Neural progenitor cell (in vitro differentiated cells): ENCODE results near the gene DNAH5. TPM values are rescaled to one million over a fixed set of nuclear protein-coding genes. Genes with fewer than 3 reads are reported as not detected.

Experiments used
- DNase-seq: peaks from one replicate; pipeline ENCODE4 v3.0.0-alpha.2; 2016; ENCODE audit warnings: low spot score
- H2AFZ ChIP-seq: fragments of 200-600 bp; sonication (generic); replicated peaks from 2 replicates; pipeline ENCODE4 v1.6.1; 2016; ENCODE audit warnings: antibody characterized with exemption
- H3F3A ChIP-seq: fragments of 200-600 bp; sonication (generic); 2 replicates; pipeline ENCODE4 v1.6.1; 2016; ENCODE audit warnings: antibody characterized with exemption, low read depth
- H3K27ac ChIP-seq: fragments of 200-600 bp; sonication (generic); 2 replicates; pipeline ENCODE4 v1.5.1; 2016; ENCODE audit warnings: mild to moderate bottlenecking
- H3K27me3 ChIP-seq: fragments of 200-600 bp; sonication (generic); 2 replicates; pipeline ENCODE4 v1.6.1; 2016; ENCODE audit warnings: mild to moderate bottlenecking, moderate library complexity
- H3K36me3 ChIP-seq: fragments of 200-600 bp; sonication (generic); 2 replicates; pipeline ENCODE4 v1.5.1; 2016
- H3K4me1 ChIP-seq: fragments of 200-600 bp; sonication (generic); 2 replicates; pipeline ENCODE4 v1.6.1; 2016; ENCODE audit warnings: mixed run types
- H3K4me2 ChIP-seq: fragments of 200-600 bp; sonication (generic); 2 replicates; pipeline ENCODE4 v1.6.1; 2016
- H3K4me3 ChIP-seq: fragments of 200-600 bp; sonication (generic); 2 replicates; pipeline ENCODE4 v1.5.1; 2016
- H3K79me2 ChIP-seq: fragments of 200-600 bp; sonication (generic); 2 replicates; pipeline ENCODE4 v1.6.1; 2016; ENCODE audit warnings: low read depth
- H3K9ac ChIP-seq: fragments of 200-600 bp; sonication (generic); 2 replicates; pipeline ENCODE4 v1.6.1; 2016
- H3K9me3 ChIP-seq: fragments of 200-600 bp; sonication (generic); 2 replicates; pipeline ENCODE4 v1.5.1; 2016; ENCODE audit warnings: low read depth
- H4K20me1 ChIP-seq: fragments of 200-600 bp; sonication (generic); 2 replicates; pipeline ENCODE4 v1.6.1; 2016; ENCODE audit warnings: low read depth
- H3K27ac Mint-ChIP-seq: 3 replicates; pipeline ENCODE4 v1.8.0; 2021; ENCODE audit warnings: mixed read lengths
- H3K27me3 Mint-ChIP-seq: 2 replicates; pipeline ENCODE4 v1.8.0; 2022; ENCODE audit warnings: low read depth, mild to moderate bottlenecking, inconsistent platforms, moderate library complexity, mixed read lengths; ENCODE audit not compliant: insufficient read depth
- H3K36me3 Mint-ChIP-seq: 3 replicates; pipeline ENCODE4 v1.8.0; 2021; ENCODE audit warnings: mixed read lengths
- H3K4me1 Mint-ChIP-seq: 3 replicates; pipeline ENCODE4 v1.8.0; 2021; ENCODE audit warnings: mixed read lengths
- H3K4me3 Mint-ChIP-seq: 3 replicates; pipeline ENCODE4 v1.8.0; 2021; ENCODE audit warnings: mild to moderate bottlenecking, moderate library complexity, mixed read lengths
- H3K9me3 Mint-ChIP-seq: 3 replicates; pipeline ENCODE4 v1.8.0; 2020; ENCODE audit warnings: mixed read lengths
- EZH2 ChIP-seq: fragments of 200-600 bp; sonication (generic); IDR thresholded peaks from 2 replicates; pipeline ENCODE4 v1.6.1; 2017; ENCODE audit warnings: antibody characterized with exemption, mild to moderate bottlenecking, moderate library complexity
- EZH2phosphoT487 ChIP-seq: fragments of 200-600 bp; sonication (generic); IDR thresholded peaks from 2 replicates; pipeline ENCODE4 v1.6.1; 2017; ENCODE audit warnings: antibody characterized with exemption
- total RNA-seq: library from RNA; depleted of rRNA; stranded (reverse); fragments of >200 nt; gene quantifications from 2 replicates; pipeline ENCODE4 v1.2.3, GENCODE V29; 2015; ENCODE audit warnings: low replicate concordance
- TF ChIP-seq, protein P1 (sequence below): fragments of 200-600 bp; sonication (generic); IDR thresholded peaks from 2 replicates; pipeline ENCODE4 v1.5.1; 2017; ENCODE audit warnings: antibody characterized with exemption, mild to moderate bottlenecking

Gene DNAH5, protein sequence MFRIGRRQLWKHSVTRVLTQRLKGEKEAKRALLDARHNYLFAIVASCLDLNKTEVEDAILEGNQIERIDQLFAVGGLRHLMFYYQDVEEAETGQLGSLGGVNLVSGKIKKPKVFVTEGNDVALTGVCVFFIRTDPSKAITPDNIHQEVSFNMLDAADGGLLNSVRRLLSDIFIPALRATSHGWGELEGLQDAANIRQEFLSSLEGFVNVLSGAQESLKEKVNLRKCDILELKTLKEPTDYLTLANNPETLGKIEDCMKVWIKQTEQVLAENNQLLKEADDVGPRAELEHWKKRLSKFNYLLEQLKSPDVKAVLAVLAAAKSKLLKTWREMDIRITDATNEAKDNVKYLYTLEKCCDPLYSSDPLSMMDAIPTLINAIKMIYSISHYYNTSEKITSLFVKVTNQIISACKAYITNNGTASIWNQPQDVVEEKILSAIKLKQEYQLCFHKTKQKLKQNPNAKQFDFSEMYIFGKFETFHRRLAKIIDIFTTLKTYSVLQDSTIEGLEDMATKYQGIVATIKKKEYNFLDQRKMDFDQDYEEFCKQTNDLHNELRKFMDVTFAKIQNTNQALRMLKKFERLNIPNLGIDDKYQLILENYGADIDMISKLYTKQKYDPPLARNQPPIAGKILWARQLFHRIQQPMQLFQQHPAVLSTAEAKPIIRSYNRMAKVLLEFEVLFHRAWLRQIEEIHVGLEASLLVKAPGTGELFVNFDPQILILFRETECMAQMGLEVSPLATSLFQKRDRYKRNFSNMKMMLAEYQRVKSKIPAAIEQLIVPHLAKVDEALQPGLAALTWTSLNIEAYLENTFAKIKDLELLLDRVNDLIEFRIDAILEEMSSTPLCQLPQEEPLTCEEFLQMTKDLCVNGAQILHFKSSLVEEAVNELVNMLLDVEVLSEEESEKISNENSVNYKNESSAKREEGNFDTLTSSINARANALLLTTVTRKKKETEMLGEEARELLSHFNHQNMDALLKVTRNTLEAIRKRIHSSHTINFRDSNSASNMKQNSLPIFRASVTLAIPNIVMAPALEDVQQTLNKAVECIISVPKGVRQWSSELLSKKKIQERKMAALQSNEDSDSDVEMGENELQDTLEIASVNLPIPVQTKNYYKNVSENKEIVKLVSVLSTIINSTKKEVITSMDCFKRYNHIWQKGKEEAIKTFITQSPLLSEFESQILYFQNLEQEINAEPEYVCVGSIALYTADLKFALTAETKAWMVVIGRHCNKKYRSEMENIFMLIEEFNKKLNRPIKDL (N-terminal part only)
- 0.39 and 0.62 TPM in 2 replicates for total RNA-seq

- Histone ChIP-seq H3K36me3 (no peaks in the 10 kb centered on the region), H3K27ac (no peak within 1 kb of the TSS), H3K4me3 (no peak within 1 kb of the TSS), H3K79me2 (no peaks in the 10 kb centered on the region), H3K4me2 (no peak within 1 kb of the TSS), H3K27me3 (peaks cover 42% of the 10 kb centered on the region), H3K4me1 (peaks cover 12% of the 10 kb centered on the region), H4K20me1 (no peaks in the 10 kb centered on the region), H3K9me3 (no peaks in the 10 kb centered on the region), H3F3A (peaks cover 29% of the 10 kb centered on the region), H2AFZ (no peak within 1 kb of the TSS), H3K9ac (no peak within 1 kb of the TSS)
- H3K9me3 Mint-ChIP-seq, result no peaks in the 10 kb centered on the region
- no peak within 1 kb of the TSS for H3K4me3 Mint-ChIP-seq
- no peak for TF ChIP-seq EZH2
- no peak for TF ChIP-seq EZH2phosphoT487
- TF ChIP-seq, protein P1, sequence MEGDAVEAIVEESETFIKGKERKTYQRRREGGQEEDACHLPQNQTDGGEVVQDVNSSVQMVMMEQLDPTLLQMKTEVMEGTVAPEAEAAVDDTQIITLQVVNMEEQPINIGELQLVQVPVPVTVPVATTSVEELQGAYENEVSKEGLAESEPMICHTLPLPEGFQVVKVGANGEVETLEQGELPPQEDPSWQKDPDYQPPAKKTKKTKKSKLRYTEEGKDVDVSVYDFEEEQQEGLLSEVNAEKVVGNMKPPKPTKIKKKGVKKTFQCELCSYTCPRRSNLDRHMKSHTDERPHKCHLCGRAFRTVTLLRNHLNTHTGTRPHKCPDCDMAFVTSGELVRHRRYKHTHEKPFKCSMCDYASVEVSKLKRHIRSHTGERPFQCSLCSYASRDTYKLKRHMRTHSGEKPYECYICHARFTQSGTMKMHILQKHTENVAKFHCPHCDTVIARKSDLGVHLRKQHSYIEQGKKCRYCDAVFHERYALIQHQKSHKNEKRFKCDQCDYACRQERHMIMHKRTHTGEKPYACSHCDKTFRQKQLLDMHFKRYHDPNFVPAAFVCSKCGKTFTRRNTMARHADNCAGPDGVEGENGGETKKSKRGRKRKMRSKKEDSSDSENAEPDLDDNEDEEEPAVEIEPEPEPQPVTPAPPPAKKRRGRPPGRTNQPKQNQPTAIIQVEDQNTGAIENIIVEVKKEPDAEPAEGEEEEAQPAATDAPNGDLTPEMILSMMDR, result no peak
- no peaks in the 10 kb centered on the region for H3K36me3 Mint-ChIP-seq
- no peak for DNase-seq
- peaks cover 28% of the 10 kb centered on the region for H3K4me1 Mint-ChIP-seq
- H3K27me3 Mint-ChIP-seq, result peaks cover 4% of the 10 kb centered on the region
- H3K27ac Mint-ChIP-seq, result no peak within 1 kb of the TSS
These were observed at the start of gene DNAH5 for GRCh38 chr5:13944560-13945199. Gene DNAH5 (minus strand): TSS chr5:13944688. CDS start chr5:13944438, 250 bp downstream.

DNA sequence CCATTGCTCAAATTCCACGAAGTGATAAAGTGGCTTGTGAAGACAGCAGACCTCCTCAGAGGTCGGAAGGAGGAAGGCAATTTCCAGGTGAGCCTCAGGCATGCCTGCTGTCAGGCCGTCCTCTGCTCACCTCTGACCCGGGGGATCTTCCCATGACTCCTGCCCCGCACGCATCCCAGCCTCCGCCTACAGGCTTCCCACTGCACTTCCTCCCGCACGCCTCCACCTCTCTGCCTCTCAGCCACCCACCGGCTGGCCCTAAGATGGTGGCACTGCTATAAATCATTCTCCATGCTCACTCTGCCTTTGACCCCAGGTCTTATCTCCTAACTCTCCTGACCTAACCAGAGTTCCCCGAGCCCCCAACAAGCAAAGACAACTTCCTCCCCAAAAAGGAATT lies 49.4 kb upstream of the DNAH5 start:
- TF ChIP-seq, protein P1, result no peak
- no peak for TF ChIP-seq EZH2phosphoT487
- TF ChIP-seq EZH2, result no peak
- Mint-ChIP-seq H3K27ac (no peak overlapping the region), H3K4me3 (no peak overlapping the region), H3K4me1 (peaks cover 2% of the 10 kb centered on the region), H3K36me3 (no peaks in the 10 kb centered on the region), H3K9me3 (peaks cover 10% of the 10 kb centered on the region), H3K27me3 (peaks cover 4% of the 10 kb centered on the region)
- Histone ChIP-seq H3K4me1 (peaks cover 3% of the 10 kb centered on the region), H3K27me3 (no peaks in the 10 kb centered on the region), H3K4me3 (no peak overlapping the region), H3F3A (no peaks in the 10 kb centered on the region), H3K79me2 (no peaks in the 10 kb centered on the region), H4K20me1 (no peaks in the 10 kb centered on the region), H3K27ac (no peak overlapping the region), H3K36me3 (no peaks in the 10 kb centered on the region), H2AFZ (no peak overlapping the region), H3K4me2 (no peak overlapping the region), H3K9ac (no peak overlapping the region), H3K9me3 (no peaks in the 10 kb centered on the region)
- no peak for DNase-seq

- H3K27ac Mint-ChIP-seq, result no peak overlapping the region
- H3K27me3 ChIP-seq, result no peaks in the 10 kb centered on the region
These were observed 48.3 kb upstream of the DNAH5 start for GRCh38 chr5:13992795-13993194.

More at GRCh38 chr5:13992795-13993194, 48.3 kb upstream of the DNAH5 start:
- no peak overlapping the region for H3K4me2 ChIP-seq
- no peaks in the 10 kb centered on the region for H3K36me3 ChIP-seq
- H3K79me2 ChIP-seq, result no peaks in the 10 kb centered on the region
- Mint-ChIP-seq H3K9me3 (peaks cover 6% of the 10 kb centered on the region), H3K4me1 (peaks cover 2% of the 10 kb centered on the region), H3K27me3 (peaks cover 4% of the 10 kb centered on the region), H3K36me3 (no peaks in the 10 kb centered on the region), H3K4me3 (no peak overlapping the region)
- DNase-seq, result no peak
- H3K9ac ChIP-seq, result no peak overlapping the region
- H3F3A ChIP-seq, result no peaks in the 10 kb centered on the region
- H4K20me1 ChIP-seq, result no peaks in the 10 kb centered on the region
- H3K9me3 ChIP-seq, result no peaks in the 10 kb centered on the region
- no peak overlapping the region for H3K27ac ChIP-seq
- H3K4me1 ChIP-seq, result peaks cover 3% of the 10 kb centered on the region
- no peak overlapping the region for H2AFZ ChIP-seq
- TF ChIP-seq, protein P1, result no peak
- TF ChIP-seq EZH2phosphoT487, result no peak
- TF ChIP-seq EZH2, result no peak
- H3K4me3 ChIP-seq, result no peak overlapping the region
